GM21526 (cell line): Measurements from ENCODE around the gene RAB1B.

Experiments
- ATAC-seq: cut with Tn5 transposase; IDR thresholded peaks from one replicate; pipeline ENCODE4 v1.9.1; 2021; ENCODE audit warnings: moderate library complexity; ENCODE audit not compliant: unreplicated experiment, low FRiP score

Gene RAB1B

DNA sequence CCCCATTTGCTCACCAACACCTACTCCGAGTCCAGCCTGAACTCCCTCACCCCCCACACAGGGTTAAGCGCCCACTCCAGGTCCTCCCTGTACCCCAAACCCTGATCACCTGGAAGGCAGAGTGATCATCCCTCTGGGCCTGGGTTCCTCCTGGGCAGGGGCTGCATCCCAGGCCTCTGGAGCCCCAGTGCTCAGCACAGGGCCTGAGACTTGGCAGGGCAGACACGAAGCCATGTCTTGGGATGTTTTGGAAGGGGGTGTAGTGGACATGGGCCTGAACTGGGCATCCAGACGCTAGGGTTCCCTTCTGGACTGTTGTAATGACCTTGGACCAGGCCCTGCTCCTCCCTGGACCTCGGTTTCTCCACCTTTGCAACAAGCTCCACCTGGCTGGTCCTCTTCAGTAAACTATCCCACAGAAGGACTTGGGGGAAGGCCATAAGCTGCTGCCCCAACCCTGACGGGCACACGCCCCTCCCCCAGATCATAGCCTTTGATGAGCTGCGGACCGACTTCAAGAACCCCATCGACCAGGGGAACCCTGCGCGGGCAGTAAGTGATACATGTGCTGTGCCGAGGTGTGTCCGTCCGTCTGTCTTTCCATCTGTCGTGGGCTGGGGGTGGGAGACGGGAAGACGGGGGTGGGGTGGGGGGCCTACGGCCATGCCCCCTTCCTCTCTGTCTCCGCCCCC lies 13.5 kb downstream of the RAB1B start:
- ATAC-seq, result no peak

DNA sequence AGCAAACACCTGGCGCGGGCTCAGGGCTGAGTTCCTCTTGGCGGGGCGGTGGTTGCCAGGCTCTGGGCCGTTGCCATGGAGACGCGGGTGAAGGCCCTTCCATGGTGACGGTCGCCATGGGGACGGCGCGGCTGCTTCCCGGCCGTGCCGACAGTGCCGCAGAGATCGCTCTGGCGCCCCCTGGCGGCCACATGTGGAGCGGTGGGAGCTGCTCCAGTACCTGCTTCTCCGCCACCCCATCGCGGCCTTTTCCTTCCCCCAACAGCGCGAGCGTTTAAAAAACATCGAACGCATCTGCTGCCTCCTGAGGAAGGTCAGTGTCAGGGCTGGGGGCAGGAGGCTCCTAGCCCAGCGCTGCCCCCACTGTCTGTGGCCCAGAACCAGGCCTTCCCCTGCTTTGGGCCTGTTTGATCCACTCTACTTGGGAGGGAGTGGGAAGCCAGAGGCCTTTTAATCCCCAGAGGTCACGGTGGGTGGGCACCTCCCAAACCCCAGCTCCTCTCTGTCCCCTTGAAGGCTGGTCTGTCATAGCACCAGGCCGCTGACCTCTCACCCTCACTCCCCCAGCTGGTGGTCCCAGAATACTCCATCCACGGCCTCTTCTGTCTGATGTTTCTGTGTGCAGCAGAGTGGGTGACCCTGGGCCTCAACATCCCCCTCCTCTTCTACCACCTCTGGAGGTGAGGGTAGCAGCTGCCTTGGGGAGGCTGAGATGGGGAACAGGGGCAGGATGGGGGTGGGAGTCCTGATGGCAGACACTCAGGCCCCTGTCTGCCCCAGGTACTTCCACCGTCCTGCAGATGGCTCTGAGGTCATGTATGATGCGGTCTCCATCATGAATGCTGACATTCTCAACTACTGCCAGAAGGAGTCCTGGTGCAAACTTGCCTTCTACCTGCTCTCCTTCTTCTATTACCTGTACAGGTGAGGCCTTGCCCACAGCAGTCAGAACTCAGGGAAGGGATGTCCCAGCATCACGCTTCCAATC lies 14.3 kb downstream of the RAB1B start:
- peak; percentile 55 for ATAC-seq

GRCh38 chr11:66283461-66284105 lies 15.1 kb downstream of the RAB1B start:
- ATAC-seq, result no peak

DNA sequence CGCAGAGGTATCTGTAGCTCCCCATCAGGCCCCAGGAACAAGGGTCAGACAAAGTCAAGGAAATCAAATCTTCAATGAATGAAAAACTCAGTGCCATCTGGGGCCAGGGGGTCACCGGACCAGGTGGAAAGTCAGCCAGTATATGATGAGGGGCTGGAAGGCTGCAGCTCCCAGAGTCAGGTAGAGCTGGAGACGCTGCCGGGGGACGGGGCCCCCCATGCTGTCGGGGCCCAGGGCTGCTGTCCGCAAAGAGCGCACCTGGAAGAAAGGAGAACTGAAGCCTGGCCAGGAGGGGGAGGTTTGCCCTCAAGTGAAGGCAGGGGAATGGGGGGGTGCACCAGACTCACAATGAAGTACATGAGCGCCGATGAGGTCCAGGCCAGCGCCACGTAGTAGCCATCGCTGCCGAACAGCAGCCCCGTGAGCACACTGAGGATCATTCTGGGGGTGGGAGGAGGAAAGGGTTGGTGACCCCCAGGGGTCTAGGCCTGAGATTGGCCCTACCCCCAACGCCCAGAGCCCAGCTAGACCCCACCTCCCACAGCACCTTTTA lies 16.2 kb downstream of the RAB1B start:
- no peak for ATAC-seq

DNA sequence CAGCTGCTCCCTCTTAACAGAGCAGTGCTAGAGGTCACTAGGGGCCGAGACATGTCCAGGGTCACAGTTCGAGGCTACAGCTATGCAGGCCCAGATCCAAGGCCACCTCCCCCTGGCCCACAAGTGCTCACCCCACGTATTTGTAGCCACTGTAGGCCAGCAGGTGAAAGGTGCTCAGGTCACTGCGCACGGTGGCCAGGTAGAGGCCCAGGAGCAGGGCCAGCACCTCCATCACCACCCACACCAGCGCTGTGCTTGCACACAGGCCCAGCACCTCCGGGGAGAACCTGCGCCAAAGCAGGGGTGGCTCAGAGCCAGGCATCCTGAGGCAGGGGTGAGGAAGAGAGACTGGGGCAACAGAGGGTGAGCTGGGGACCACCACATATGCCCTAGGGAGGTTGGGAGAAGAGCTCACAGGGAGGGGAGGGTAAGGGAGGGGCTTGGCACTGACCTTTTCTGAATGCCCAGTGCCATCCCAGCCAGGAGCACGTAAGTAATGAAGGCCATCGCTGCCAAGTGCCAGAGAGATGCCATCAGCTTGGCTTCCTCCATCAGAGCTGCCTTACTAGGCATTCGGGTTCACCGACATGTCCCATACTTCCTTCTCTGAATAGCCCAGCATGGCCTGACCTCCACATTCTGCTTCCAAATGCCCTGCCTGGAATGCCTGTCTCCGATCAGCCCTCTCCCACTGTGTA lies 17.0 kb downstream of the RAB1B start:
- ATAC-seq, result no peak

- ATAC-seq, result no peak
Observed at GRCh38 chr11:66286699-66287098, 18.3 kb downstream of the RAB1B start.

- no peak for ATAC-seq
Observed at GRCh38 chr11:66287211-66287888, 18.9 kb downstream of the RAB1B start.

DNA sequence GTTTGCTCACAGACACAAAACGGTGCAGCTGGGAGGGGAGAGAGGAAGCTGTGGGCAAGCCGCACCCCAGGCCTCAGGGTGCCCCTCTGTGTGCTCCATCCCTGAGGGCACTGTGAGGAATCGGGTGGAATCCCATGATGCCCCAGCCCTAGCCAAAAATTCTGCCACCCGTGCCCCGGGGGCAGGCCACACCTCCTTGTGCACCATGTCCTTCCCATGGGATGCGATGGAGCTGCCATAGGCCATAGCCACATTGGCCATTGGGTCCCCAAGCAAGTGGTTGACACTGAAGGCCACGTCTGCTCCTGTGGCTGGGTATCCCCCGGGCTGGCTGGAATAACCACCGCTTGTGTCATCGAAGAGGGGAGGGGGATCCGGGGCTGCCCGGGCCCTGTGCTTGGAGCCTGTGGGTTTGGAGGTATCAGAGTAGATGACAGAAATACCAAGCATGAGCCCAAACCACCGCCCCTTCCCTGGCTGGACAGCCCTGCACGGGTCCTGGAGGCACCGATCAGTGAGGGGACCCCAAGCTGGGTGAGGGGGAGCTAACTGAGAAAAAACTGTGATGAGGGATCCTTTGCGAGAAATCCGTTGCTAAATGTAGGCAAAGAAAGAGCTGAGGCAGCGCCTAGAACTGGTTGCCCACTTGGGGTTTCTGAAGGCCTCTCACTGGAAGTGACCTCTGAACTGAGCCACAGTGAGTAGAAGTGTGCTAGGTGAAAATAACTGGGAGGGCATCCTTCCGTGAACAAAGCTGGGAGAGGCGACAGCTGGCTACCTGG lies 19.6 kb downstream of the RAB1B start:
- ATAC-seq, result no peak

- peak; percentile 74 for ATAC-seq
Observed at GRCh38 chr11:66288671-66289547, 20.5 kb downstream of the RAB1B start, which contains the start of gene YIF1A. TSS of gene YIF1A (minus strand) at chr11:66289143. CDS start at chr11:66288985, 158 bp downstream.

- peak; percentile 23 for ATAC-seq
Observed at GRCh38 chr11:66289548-66290329, 21.3 kb downstream of the RAB1B start.

DNA sequence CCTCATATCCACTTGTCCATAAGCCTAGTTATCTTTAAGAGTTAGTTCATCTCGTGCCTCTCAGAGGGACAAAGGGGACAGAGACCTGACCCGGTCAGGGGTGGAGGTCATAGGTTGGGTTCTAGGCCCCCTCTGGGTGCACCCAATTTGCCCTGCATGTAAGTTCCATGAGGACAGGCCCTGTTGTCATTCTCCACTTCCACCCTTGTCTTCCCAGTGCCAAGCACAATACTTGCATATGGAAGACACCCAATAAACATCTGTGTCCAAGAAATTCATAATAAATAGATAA lies 21.8 kb downstream of the RAB1B start:
- no peak for ATAC-seq

- ATAC-seq, result no peak
Observed at GRCh38 chr11:66291303-66291705, 22.9 kb downstream of the RAB1B start.

DNA sequence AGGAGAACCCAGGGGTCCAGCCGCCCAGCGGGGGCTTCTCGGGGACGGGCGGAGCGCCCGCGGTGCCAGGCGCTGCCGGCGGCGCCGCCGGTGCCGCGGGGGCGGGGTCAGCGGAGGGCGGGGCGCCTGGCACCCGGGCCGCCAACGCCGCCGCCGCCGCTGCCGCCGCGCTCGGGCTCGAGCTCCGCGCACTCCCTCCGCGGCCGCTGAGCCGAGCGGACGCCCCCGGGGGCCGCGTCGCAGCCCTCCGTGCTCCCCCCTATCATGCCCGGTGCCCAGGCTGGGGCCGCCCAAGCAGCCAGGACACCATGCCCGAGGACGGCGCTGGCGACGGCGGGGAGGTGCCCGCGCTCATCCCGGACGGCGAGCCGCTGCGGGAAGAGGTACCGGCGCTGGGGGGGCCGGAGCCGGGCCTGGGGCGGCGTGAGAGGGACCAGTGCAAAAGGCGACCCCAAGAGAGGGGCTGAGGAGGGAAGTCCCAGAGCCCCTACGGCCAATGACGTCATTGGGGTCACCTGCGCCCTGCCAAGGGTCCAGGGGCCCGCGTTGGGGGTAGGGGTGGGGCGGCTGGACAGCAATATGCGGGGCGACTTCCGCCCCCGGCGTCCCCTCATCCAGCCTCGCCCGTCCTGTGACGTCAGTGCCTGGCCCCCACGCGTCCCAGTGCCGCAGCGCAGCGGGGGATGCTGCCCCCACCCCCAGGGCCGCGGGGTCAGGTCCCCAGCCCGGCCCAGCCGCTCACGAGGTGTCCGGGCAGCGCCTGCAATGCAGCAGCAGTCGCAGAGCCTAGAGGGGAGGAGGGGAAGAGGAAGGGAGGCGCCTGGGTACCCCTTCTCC lies 23.5 kb downstream of the RAB1B start, which contains the start of gene TMEM151A:
Gene TMEM151A, plus strand, starts transcription at position 189 of the 837 bp plus-strand sequence. Its CDS starts 120 bp downstream, at position 309.
- ATAC-seq, result no peak

DNA sequence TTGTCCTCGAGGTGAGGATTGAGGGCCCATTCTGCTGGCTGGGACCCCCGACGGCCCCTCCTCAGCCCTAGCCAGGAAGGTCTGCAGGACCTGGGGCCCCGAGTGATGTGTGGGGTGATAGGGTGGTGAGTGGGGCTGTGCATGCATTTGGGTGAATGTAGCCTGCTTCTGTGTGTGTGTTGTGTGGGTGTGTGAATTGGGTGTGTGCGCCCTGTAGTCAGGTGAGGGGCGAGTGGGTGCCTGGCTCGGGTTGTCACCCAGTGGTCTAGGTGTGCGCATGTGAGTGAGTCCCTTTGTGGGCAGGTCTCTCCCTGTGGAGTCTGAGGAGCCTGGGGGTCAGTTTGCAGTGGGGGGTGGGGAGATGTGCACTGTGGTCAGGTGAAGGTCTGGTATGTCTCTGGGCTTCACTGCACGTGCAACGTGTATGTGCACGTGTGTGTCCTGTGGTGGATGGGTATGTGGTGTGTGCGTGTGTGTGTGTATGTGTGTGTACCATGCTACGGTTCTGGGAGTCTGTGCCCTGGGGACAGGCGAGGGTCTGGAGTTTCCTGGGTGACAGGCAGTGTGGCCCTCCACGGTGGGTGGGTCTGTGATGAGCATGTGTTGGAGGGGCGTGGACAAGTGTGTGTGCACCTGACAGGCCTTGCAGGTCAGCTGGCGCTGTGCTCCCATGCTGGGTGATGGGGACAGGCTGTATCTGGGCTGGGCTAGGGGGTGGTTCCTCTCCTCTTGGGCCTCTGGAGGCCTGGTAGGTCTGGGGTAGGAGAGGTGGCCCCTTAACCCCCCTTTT lies 24.3 kb downstream of the RAB1B start:
- ATAC-seq, result no peak

DNA sequence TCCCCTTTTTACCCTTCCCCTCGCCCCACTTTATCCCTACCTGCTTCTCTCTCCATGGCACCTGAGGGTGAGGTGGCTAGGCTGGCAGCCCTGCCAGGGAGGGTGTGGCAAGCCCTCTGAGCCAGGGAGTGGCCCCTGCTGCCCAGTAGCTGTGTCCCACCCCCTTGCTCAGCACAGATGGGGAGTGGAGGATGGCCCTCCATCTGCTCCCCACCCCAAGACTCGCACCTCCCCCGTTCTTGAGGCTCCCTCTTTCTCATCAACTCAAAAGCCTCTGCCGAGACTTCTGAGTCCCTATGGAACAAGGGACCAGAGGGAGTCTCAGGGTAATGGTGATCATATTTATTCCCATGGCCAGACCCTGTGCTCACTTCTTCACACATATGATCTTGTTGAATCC lies 24.9 kb downstream of the RAB1B start:
- no peak for ATAC-seq
